ENCODE data around the gene ZGLP1.

The ZGLP1 gene

DNA sequence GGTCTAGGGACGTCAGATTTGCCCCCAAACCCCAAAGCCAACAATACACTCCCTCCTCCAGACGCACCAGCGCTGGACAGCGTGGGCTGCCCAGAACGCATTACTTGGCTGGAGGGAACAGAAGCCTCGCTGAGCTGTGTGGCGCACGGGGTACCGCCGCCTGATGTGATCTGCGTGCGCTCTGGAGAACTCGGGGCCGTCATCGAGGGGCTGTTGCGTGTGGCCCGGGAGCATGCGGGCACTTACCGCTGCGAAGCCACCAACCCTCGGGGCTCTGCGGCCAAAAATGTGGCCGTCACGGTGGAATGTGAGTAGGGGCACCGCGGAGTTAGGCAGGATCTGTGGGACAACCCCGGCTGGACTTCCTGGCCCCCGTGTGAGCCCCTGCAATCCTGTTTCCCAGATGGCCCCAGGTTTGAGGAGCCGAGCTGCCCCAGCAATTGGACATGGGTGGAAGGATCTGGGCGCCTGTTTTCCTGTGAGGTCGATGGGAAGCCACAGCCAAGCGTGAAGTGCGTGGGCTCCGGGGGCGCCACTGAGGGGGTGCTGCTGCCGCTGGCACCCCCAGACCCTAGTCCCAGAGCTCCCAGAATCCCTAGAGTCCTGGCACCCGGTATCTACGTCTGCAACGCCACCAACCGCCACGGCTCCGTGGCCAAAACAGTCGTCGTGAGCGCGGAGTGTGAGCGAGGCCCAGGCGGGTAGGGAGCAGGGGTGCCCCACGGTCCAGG is 15.8 kb downstream of the ZGLP1 start:
- DNase-seq (ENCODE audit: low spot score), result no peak
- in situ Hi-C loops (cut with MboI; ENCODE audit: low sequenced_read_pairs, unreplicated experiment), result no loop called here
- TF ChIP-seq CTCF (IDR thresholded peaks at IDR 0.05; ENCODE audit: borderline replicate concordance, control extremely low read depth, extremely low read depth, insufficient read depth, missing control alignments), result no peak

DNA sequence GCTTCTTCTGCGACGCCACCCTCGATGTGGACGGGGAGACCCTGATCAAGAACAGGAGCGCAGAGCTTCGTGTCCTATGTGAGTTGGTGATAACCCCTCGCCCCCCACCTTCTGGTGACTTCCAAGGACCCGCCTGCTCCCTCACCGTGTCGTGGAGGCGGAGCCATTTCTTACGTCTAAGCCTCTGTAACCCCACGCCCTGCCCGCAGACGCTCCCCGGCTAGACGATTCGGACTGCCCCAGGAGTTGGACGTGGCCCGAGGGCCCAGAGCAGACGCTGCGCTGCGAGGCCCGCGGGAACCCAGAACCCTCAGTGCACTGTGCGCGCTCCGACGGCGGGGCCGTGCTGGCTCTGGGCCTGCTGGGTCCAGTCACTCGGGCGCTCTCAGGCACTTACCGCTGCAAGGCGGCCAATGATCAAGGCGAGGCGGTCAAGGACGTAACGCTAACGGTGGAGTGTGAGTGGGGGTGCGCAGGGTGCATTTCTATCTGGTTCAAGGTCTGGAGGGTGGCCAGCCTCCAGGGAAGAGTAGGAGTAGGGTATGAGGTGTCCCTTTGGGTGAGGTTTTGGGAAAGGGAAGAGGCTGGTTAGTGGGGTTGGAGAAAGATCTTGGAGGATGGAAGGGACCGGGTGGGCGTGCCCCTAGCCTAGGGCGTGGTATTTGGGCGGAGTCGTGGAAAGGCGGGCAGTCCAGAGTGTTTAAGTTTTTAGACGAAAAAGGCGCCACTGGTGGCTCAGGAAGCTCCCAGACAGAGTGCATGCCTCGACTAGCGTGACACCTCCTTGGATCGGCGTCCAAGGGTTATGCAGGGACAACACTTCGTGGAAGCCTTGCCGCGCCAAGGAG is 16.6 kb downstream of the ZGLP1 start:
- no peak for DNase-seq (ENCODE audit: low spot score)
- no peak for TF ChIP-seq CTCF (IDR thresholded peaks at IDR 0.05; ENCODE audit: borderline replicate concordance, control extremely low read depth, extremely low read depth, insufficient read depth, missing control alignments)
- in situ Hi-C loops (cut with MboI; ENCODE audit: low sequenced_read_pairs, unreplicated experiment), result no loop called here

GRCh38 chr19:10292206-10292788 is 17.3 kb downstream of the ZGLP1 start:
- TF ChIP-seq CTCF (IDR thresholded peaks at IDR 0.05; ENCODE audit: borderline replicate concordance, control extremely low read depth, extremely low read depth, insufficient read depth, missing control alignments), result no peak
- peak; percentile 93 for DNase-seq (ENCODE audit: low spot score)
- in situ Hi-C loops (cut with MboI; ENCODE audit: low sequenced_read_pairs, unreplicated experiment), result no loop called here

DNA sequence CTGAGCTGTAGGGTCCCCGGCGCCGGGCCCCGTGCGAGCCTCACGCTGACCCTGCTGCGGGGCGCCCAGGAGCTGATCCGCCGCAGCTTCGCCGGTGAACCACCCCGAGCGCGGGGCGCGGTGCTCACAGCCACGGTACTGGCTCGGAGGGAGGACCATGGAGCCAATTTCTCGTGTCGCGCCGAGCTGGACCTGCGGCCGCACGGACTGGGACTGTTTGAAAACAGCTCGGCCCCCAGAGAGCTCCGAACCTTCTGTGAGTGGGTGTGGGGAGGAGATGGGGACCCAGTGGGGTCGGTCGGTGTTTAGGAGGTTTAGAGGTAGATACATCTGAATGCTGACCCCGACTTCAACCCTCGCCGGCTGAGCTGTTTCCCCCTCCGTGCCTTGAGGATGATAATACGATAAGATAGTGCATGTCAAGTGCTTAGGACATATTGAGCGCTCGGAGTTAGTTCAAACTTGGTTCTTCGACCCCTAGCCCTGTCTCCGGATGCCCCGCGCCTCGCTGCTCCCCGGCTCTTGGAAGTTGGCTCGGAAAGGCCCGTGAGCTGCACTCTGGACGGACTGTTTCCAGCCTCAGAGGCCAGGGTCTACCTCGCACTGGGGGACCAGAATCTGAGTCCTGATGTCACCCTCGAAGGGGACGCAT is 17.9 kb downstream of the ZGLP1 start:
- no peak for TF ChIP-seq CTCF (IDR thresholded peaks at IDR 0.05; ENCODE audit: borderline replicate concordance, control extremely low read depth, extremely low read depth, insufficient read depth, missing control alignments)
- no peak for DNase-seq (ENCODE audit: low spot score)
- in situ Hi-C loops (cut with MboI; ENCODE audit: low sequenced_read_pairs, unreplicated experiment), result no loop called here

- in situ Hi-C loops (cut with MboI; ENCODE audit: low sequenced_read_pairs, unreplicated experiment), result no loop called here
- peak; percentile 74 for DNase-seq (ENCODE audit: low spot score)
- no peak for TF ChIP-seq CTCF (IDR thresholded peaks at IDR 0.05; ENCODE audit: borderline replicate concordance, control extremely low read depth, extremely low read depth, insufficient read depth, missing control alignments)
Measured at GRCh38 chr19:10290876-10291553, 18.6 kb downstream of the ZGLP1 start.
